Stimulated activated CD8-positive, alpha-beta memory T cell treated with anti-CD3 and anti-CD28 coated beads, Interleukin-4, amount 100 ng/mL, for 4 hours (primary cell): ENCODE measurements around the gene CHRM2.

Source experiments
- DNase-seq, 2 donors: peaks; one replicate each; pipeline ENCODE4 v3.0.0-alpha.2; 2020; ENCODE audit warnings: low read depth in 2 of 2, low spot score in 1 of 2

CHRM2 gene

GRCh38 chr7:136956671-136957070 is 88.2 kb downstream of the CHRM2 start:
- DNase-seq: no peak

- DNase-seq: no peak
Measured at GRCh38 chr7:136957391-136957790, 88.9 kb downstream of the CHRM2 start.

- DNase-seq: no peak
Measured at GRCh38 chr7:136958016-136958415, 89.6 kb downstream of the CHRM2 start.

- DNase-seq: no peak
Measured at GRCh38 chr7:136964347-136964746, 95.9 kb downstream of the CHRM2 start.

GRCh38 chr7:136966825-136967224 is 98.4 kb downstream of the CHRM2 start:
- DNase-seq: no peak

GRCh38 chr7:136969761-136970160 is 101.3 kb downstream of the CHRM2 start:
- no peak for DNase-seq

GRCh38 chr7:136971776-136972175 is 103.3 kb downstream of the CHRM2 start:
- no peak for DNase-seq

GRCh38 chr7:136976504-136977251 is 108.2 kb downstream of the CHRM2 start:
- DNase-seq: no peak

GRCh38 chr7:136993377-136993776 is 124.9 kb downstream of the CHRM2 start:
- DNase-seq: no peak

- DNase-seq: no peak
Measured at GRCh38 chr7:136997735-136998134, 129.3 kb downstream of the CHRM2 start.

GRCh38 chr7:136998495-136998894 is 130.0 kb downstream of the CHRM2 start:
- no peak for DNase-seq

- no peak for DNase-seq
Measured at GRCh38 chr7:137000621-137001020, 132.2 kb downstream of the CHRM2 start.

GRCh38 chr7:137001041-137001440 is 132.6 kb downstream of the CHRM2 start:
- DNase-seq: no peak

- no peak for DNase-seq
Measured at GRCh38 chr7:137001478-137001877, 133.0 kb downstream of the CHRM2 start.

GRCh38 chr7:137003086-137003485 is 134.6 kb downstream of the CHRM2 start:
- DNase-seq: no peak

GRCh38 chr7:137003566-137003965 is 135.1 kb downstream of the CHRM2 start:
- DNase-seq: no peak

- DNase-seq: no peak
Measured at GRCh38 chr7:137005873-137006272, 137.4 kb downstream of the CHRM2 start.

GRCh38 chr7:137006293-137006692 is 137.8 kb downstream of the CHRM2 start:
- no peak for DNase-seq

- no peak for DNase-seq
Measured at GRCh38 chr7:137007001-137007694, 138.7 kb downstream of the CHRM2 start.

GRCh38 chr7:137009404-137009803 is 141.0 kb downstream of the CHRM2 start:
- no peak for DNase-seq

GRCh38 chr7:137015015-137015414 is 146.6 kb downstream of the CHRM2 start:
- DNase-seq: no peak

GRCh38 chr7:137017221-137017620 is 148.8 kb downstream of the CHRM2 start:
- DNase-seq: no peak

- DNase-seq: no peak
Measured at GRCh38 chr7:137018468-137018867, 150.0 kb downstream of the CHRM2 start.
